GM20431 (cell line): Measurements from ENCODE around the gene ZNF718.
"Not testable (repeated sequence)": the region's sequence is repeated elsewhere in the genome, so short reads cannot be mapped to it uniquely, and the experiment has no call there.

Experiments
- in situ Hi-C: fragments of 300-500 bp; cut with MseI, MboI; formaldehyde crosslinking; loops from one replicate; pipeline ENCODE4 v1.15.0; 2020; ENCODE audit warnings: low sequenced_read_pairs; ENCODE audit not compliant: unreplicated experiment

The ZNF718 gene

DNA sequence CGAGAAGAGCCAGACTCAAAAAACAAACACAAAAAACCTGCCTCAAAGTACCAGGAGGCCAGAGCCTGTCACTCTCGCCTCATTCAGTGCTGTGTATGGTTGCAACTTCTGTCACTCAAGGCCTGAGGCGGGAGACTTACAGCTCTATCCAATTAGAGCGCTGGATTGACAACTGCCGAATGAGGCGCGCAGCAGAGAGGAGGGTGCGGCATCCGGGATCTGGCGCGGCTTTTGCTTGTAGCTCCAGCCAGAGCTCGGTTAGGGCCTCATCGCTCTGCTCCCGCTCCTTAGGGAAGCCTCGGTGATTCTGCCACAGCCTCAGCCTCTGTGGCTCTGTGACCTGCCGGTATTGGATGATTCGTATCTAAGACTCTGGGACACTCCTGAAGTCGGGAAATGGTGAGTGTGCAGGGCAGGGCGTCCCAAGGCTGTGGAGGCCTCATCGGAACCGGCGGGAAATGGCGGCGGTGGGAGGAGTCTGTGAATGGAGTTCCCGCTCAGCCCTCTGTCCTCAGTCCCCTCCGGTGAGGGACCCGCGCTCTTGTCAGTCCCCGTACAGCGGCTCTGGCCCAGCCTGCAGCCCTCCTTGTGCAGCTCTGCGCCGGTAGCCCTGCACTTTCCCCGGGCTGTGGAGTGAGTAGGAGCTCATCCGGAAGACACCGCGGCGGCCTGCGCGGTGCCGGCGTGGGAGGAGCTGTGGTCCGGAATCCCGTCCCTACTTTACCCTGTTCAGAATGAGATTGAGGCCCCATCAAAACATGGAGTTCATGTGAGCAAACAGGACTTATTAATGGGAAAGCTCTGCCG, at the start of gene ZNF718:
Gene ZNF718 (plus strand): TSS at position 227 of the 807 bp plus-strand sequence. CDS start 170 bp downstream, at position 397.
- in situ Hi-C loops, result no loop called here

DNA sequence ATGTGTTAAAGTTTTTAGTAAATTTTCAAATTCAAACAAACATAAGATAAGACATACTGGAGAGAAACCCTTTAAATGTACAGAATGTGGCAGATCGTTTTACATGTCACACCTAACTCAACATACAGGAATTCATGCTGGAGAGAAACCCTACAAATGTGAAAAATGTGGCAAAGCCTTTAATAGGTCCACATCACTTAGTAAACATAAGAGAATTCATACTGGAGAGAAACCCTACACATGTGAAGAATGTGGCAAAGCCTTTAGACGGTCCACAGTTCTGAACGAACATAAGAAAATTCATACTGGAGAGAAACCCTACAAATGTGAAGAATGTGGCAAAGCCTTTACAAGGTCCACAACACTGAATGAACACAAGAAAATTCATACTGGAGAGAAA, 38.4 kb upstream of the ZNF718 start:
- in situ Hi-C loops, result no loop called here

DNA sequence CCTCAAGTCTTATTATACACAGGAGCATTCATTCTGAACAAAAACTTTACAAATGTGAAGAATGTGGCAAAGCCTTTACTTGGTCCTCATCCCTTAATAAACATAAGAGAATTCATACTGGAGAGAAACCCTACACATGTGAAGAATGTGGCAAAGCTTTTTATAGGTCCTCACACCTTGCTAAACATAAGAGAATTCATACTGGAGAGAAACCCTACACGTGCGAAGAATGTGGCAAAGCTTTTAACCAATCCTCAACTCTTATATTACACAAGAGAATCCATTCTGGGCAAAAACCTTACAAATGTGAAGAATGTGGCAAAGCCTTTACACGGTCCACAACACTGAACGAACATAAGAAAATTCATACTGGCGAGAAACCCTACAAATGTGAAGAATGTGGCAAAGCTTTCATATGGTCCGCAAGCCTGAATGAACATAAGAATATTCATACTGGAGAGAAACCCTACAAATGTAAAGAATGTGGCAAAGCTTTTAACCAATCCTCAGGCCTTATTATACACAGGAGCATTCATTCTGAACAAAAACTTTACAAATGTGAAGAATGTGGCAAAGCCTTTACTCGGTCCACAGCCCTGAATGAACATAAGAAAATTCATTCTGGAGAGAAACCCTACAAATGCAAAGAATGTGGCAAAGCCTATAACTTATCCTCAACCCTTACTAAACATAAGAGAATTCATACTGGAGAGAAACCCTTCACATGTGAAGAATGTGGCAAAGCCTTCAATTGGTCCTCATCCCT, 37.6 kb upstream of the ZNF718 start:
- in situ Hi-C loops, result not testable (repeated sequence)

DNA sequence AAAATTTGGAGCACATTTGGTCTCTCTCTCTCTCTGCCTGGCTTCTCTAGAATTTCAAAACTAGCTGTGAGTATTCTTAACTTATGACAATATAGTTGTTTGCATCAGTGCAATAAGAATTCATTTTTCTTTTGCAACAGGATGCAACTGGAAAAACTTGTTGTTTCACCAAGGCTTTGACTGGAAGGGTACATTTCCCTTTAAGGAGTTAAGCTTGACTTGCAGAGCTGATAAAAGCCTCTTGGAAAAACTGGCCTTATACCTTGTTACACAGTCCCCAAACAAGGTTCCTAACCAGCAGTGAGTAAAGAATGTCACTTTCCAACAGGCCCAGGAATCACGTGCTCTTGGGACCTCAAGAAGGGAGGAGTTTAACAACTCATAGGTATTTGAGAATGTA, 25.9 kb upstream of the ZNF718 start:
- in situ Hi-C loops, result no loop called here

DNA sequence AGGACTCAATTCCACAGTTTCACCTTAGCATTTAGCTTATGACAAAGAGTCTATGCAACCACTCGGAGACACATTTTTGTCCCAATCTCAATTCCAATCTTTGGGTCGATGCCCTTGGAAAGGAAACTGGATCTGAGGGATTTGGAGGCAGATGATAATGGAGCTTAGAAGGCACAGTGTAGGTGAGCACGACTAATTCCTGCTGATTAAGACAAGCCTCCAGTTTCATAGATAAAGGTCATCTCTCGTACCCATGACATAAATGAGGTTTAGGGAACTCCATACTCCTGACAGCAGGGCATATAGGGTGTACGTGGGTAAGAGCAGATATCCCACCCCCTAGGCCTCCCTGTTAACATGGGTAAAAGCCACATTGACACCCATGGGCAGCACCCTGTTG, 24.4 kb upstream of the ZNF718 start:
- in situ Hi-C loops, result no loop called here

DNA sequence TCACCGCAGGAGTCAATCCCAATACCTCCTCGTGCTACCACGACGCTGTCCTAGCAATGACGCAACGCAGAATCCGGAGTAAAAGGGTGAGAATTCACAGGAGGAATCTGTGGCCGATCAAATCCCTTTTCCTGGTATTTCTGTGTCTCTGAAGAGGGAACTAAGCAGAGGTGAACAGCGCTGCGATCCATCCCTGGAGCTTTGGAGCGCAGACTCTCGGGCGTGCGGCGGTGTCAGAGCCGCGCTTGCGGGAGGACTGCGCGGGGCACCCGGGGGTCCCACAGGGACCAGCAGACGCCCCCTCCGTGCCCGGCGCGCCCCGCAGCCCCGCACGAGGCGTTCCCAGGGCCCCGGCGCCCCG, 17.2 kb upstream of the ZNF718 start:
- in situ Hi-C loops, result no loop called here

DNA sequence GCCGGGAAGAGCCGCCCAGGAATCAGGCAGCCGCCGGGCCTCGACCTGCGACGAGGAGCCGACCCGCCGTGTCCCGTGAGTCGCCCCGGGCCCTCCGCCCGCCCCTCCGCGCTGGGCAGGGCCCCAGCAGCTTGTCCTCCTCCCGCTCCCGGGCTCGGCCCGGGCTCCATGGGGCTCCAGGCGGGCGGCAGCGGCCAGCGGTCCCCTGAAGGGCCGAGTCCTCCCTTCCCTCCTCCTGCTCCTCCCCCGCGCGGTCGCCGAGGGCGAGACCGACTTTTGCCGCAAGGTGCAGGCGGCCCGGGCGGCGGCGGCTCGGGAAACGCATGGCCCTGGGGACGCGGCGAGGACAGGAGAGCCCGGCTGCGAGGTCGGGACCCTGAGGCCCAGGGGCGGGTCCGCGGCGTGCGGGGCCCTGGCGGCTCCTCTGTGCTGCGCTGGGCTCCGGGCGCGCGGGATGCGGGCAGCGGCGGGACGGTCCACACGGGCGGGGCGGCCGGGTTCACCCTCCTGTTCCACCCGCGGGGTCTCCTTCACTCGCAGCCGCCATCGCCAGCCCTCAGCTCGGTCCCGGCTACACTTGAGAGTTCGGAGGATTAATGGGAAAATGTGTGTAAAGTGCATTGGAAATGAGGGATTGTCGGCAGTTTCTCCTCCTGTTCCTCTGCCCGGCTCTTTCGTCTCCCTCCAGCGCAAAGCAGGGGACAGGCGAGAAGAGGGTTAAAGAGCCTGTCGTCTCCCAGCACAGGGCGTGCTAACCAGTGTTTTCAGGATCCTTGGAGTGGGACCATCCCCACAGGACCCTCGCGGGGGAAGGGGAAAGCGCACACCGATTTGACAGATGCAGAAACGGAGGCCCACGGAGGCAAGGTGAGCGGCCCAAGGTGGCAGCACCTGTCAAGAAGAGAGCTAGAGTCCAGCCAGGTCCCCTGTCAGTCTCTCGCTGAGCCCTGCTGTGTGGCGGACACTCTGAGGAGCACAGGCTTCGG, 16.6 kb upstream of the ZNF718 start:
- in situ Hi-C loops, result no loop called here

DNA sequence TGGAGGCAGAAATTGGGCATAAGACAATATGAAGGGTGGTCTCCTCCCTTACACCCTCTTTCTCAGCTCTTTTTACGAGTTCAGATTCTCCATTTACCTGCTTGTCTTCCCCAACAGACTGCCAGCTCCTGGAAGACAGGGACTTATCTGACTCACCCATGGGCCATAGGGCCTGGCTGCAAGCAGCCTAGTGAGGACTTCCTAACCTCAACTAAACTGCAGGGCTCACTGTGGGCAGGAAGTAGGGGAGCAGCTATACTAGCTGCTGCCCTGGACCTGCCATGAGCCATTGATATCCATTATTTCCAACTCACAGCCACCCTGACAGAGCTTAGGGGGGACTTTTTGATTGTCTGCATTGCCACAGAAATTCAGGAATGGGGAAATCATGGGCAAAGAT, 11.5 kb upstream of the ZNF718 start:
- in situ Hi-C loops, result no loop called here

DNA sequence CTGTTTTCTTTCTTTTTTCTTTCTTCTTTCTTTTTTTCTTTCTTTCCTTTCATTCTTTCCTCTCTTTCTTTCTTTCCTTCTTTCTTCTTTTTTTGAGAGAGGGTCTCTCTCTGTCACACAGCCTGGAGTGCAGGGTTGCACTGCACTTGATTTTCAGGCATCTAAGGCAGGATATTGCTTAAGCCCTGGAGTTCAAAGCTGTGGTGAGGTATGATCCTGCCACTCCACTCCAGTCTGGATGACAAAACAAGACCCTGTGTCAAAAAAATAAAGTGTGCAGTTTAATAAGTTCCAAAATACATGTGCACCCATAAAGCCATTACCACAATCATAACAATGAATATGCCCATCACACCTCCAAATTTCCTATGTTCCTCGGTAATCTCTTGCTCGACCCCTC, 10.6 kb upstream of the ZNF718 start:
- in situ Hi-C loops, result no loop called here

DNA sequence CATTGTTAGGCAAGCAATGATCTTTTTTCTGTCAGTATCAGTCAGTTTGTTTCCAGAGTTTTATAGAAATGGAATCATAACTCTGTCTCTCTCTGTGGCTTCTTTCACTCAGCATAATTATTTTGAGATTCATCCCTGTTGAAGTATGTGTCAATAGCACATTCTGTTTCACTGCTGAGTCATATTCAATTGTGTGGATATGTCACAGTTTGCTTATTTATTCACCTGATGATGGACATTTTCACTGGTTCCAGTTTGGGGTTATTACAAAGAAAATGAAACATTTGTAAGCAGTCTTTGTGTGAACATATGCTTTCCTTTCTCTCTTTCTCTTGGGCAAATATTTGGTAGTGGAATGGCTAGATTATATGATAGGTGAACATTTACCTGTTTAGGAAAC, 10.2 kb upstream of the ZNF718 start:
- in situ Hi-C loops, result no loop called here

DNA sequence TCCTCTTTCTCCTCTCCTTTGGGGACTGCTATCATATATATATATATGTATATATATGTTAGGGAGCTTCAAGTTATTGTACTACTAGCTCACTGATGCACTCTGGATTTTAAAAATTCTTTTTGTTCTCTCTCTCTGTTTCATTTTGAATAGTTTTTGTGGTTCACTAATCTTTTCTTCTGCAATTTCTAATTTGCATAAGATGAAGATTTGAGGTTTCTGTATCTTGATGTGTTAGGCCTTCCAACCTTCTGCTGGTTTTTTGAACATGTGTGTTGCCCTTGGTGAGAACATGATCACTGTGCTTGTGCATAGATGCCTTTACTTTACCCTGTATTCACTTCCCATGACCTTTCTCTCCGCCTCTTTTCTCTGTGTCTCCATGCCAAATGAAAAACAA, 7.8 kb upstream of the ZNF718 start:
- in situ Hi-C loops, result no loop called here

DNA sequence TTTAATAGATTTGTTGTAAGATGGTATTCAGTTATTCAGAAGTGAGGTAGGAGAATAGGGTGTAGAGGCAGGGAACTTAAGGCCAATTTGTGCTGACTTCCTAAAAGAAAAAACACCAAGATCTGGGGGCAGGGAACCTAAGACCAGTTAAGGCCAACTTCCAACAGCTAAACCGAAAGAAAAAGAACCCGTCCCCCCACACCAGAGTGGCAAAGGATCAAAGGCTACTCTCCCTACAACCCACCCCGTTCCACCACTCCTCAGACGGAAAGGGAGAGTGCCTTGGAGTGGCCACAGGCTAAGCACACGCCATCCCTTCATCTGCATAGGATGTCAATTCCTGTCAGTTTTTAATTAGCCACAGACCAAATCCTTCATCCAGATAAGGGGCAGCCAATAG, 3.7 kb upstream of the ZNF718 start:
- in situ Hi-C loops, result no loop called here

DNA sequence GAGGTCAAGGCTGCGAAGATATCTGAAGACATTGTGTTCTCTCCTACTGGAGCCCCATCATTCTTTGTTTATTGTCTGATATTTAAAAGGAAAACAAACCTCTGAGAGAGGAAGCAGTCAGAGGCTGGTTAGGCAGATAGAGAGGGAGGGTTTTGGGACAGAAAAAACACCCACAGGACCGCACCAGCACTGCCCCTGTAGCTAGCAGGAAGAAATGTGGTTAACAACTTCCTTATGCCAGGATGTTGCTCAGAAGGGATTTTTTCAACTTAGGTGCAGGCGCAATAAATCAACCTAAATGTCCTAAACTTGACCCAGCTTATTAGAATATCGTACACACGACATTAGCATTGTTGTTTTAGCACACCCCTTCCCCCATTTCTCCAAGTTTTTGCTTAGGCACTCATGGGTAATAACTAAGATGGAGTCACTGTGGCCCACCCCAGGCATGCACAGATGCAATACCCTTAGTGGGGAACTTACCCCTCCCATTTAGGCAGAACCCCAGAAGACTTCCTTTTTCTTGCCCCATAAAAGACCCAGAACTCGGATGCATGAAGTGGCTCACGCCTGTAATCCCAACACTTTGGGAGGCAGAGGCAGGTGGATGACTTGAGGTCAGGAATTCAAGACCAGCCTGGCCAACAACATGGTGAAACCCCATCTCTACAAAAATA, 2.8 kb upstream of the ZNF718 start:
- in situ Hi-C loops, result no loop called here

DNA sequence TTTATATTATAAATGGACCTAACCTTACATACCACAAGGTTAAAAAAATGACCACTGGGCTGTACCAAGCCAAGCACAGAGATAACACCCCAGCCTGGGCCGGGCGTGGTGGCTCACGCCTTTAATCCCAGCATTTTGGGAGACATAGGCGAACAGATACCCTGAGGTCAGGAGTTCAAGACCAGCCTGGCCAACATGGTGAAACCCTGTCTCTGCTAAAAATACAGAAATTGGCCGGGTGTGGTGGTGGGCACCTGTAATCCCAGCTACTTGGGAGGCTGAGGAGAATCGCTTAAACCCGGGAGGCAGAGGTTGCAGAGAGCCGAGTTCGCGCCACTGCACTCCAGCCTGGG, 403 bp upstream of the ZNF718 start:
- in situ Hi-C loops, result not testable (repeated sequence)

DNA sequence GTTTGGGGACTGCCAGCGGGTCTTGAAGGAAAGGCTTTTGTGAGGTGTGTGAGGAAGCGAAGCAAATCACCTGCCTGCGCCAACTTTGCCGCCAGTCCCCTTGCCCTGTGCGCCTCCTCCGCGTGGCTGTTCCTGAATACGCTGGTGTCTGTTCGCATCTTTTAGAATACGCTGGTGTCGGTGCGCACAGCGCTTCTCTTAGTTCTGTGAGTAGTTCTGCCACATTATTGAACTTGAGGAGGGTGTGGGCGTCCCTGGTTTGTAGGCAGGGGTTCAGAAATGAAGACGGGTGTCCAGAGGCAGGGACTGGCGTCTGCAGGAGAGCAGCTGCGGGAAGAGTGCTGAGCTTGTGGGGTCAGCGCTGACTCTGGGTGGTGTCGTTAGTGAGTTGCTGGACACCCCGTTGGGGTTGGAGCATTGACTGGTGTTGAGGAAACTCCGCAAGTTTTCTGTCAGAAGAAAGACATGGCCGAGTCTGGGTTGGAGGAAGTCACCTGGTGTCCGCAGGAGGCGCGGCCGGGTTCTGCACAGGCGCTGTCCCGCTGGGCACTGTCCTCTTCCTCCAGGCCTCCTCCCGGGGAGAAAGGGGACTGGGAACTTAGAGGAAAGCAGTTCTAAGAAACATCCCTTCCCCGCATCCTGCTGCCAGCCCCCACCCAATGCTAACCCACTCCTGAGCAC, 930 bp downstream of the ZNF718 start:
- in situ Hi-C loops, result no loop called here

DNA sequence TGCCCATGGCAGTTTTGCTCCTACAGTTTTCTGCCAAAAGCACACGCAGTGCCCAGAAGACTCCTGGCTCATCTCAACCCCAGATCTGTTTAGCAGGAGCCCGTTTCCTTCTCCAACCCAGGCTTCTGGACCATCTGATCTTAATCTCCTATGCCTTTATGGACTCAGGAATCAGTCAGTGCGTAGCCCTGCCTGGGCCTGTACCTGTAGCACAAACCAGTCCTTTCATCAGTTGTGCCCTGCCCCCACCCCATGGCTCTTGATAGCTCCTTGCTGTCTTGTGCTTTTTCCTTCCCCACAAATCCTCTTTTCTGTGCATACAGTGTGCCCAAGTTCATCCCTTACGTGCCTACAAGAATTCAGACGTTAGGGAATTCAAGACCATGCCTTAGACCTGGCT, 1.5 kb downstream of the ZNF718 start:
- in situ Hi-C loops, result no loop called here

DNA sequence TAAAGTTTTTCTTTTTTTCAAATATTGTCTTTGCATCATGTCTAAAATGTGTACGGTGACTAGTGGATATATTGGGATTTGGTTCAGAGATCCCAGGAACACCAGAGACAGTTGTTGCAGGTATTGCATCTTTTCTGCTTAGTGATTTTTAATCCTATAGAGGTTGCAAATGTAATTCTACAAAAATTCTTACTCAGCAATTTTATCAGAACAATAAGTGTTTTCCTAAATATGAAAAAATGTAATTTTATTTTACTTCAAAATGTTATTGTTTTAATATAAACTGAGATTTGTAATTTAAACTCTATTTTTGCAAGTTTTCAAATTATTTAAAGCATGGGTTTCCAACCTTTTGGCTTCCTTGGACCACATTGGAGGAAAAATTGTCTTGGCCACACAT, 8.2 kb downstream of the ZNF718 start:
- in situ Hi-C loops, result no loop called here

DNA sequence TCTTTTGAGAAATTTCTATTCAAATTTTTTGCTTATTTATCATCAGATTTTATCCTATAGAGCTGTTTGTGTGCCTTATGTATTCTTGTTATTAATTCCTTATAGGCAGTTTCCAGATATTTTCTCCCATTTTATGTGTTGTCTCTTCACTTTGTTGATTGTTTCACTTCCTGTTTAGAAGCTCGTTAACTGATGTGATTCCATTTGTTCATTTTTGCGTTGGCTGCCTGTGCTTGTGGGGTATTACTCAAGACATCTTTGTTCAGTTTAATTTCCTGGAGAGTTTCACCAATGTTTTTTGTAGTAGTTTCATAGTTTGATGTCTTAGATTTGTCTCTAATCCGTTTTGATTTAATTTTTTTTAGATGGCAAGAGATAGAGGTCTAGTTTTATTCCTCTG, 14.6 kb downstream of the ZNF718 start:
- in situ Hi-C loops, result no loop called here

DNA sequence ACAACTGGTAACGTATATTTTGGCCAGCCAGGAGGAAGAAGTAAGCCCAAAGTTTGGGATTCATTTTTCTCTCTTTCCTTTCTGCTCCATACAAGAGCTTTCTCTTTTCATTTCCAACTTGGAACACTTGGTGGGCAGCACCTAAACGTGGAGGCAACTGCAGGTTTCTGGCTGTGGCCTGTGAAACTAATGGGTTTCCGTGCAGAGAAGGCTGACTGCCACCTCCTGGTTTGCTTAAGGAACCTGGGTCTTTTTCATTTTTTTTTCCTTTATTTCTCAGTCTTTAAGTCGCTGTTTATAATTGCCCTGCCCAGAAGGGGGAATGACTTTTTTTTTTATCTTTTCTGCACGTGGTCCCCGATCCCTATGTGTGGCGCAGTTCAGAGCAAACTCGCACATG, 15.4 kb downstream of the ZNF718 start:
- in situ Hi-C loops, result no loop called here

DNA sequence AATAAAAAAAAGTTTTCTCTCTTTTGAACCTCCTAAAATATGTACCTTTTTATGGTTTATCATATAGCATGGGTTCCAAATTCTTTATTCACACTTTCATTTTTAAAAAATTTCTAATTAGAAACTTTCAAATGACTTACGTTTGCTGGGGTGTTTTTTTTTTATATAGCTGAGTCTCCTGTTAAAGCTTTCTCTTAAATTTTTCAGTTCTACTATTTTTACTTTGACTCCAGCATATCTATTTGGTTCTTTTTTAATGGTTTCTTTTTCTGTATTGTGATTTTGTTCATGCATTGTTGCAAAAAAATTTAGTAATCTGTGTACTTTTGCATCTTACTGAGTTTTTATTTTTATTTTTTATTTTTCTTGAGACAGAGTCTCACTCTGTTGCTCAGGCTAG, 22.3 kb downstream of the ZNF718 start:
- in situ Hi-C loops, result no loop called here
